HTR-8/SVneo (cell line): ENCODE data around the gene IL1A.

Source experiments
- DNase-seq: peaks from one replicate; pipeline ENCODE4 v3.0.0; 2011; ENCODE audit warnings: low spot score, mixed read lengths; ENCODE audit not compliant: insufficient read length
- FAIRE-seq: peaks from 2 replicates; lab custom pipeline; 2011; peaks lifted over from hg19 to GRCh38; lab: Jason Lieb, UNC

IL1A gene

DNA sequence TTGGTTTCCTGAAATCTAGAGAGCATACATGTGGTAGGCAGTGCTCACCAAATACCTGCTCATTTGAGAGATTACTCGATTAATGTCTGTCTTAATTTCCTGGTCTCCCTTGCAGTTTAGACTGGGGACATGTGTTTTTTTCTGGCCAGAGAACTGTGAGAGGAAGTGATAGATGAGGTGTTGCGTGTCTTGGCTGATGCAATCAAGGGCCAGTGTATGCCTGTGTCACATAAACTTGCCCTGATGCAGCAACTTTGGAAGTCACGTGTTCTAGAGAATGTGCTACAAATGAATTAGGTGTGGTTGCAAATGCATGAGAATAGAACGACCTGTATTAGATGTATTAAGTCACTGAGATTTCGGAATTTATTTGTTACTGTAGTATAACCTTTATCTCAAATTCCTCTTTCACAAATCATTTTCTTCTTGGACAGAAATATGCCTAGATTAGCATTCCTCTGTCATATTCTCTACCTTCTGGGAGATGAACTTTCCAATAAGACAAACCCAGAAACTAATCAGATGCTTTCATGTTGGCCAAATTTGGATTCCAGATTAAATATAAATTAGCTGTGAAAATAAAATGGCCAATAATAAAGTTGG lies 9.9 kb upstream of the IL1A start:
- DNase-seq (no peak), FAIRE-seq (no peak)

DNA sequence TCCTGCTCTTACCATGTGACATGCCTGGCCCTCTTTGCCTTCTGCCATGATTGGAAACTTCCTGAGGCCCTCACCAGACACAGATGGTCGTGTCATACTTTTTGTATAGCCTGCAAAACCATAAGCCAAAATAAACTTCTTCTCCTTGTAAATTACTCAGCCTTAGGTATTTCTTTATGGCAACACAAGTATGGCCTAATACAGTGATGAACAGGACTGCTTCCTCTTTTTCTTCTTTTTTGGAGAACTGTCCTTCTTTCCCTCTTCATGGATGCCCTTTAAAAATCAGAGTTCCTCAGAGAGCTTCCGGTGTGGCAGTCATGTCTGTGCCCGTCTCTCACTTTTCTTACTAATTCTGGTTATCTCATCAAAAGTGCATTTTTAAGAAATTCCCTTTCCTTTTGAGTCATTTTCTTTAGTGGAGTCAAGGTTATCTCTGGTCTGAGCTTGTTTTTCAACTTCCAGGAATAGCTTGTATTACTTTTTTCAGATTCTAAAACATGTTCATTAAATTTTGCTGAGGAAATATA lies 9.2 kb upstream of the IL1A start:
- FAIRE-seq = no peak
- DNase-seq = no peak

DNA sequence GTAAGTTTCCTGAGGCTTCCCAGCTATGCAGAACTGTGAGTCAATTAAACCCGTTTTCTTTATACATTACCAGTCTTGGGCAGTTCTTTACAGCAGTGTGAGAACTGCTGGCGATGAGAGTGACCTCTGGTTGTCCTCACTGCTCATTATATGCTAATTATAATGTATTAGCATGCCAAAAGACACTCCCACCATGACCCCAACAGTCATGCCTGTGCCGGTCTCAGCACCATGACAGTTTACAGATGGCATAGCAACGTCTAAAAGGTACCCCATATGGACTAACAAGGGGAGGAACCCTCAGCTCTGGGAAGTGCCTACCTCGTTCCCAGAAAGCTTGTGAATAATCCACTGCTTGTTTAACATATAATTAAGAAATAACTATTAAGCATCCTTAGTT lies 8.1 kb upstream of the IL1A start:
- DNase-seq = no peak
- no peak for FAIRE-seq

DNA sequence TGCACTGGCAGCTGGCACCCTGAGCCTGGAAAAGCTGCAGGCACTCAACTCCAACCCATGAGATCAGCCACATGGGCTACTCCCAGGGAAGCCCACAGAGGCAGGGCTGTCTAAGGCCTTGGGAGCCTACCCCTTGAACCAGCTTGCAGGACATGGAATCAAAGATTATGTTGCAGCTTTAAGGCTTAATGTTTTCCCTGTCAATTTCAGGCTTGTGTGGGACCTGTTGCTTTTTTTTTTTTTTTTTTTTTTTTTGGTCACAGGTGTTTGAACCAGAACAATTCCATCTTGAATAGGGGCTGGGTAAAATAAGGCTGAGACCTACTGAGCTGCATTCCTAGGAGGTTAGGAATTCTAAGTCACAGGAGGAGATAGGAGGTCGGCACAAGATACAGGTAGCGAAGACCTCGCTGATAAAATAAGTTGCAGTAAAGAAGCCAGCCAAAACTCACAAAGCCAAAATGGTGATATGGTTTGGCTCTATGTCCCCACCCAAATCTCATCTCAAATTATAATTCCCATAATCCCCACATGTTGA lies 7.5 kb upstream of the IL1A start:
- no peak for FAIRE-seq
- no peak for DNase-seq

DNA sequence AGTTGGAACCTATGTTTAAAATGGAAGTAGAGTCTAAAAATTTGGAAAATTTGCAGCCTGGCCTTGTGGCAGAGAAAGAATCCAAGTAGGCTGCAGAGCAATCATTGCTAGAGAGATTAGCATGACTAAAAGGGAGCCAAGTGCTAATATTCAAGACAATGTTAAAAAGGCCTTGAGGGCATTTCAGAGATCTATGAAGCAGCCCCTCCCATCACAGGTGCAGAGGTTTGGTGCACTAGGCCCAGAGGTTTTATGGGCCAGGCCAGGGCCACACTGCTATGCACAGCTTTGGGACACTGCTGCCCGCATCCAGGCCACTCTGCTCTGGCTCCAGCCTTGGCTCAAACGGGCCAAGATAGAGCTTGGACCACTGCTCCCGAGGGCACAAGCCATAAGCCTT lies 6.7 kb upstream of the IL1A start:
- FAIRE-seq (no peak), DNase-seq (no peak)

DNA sequence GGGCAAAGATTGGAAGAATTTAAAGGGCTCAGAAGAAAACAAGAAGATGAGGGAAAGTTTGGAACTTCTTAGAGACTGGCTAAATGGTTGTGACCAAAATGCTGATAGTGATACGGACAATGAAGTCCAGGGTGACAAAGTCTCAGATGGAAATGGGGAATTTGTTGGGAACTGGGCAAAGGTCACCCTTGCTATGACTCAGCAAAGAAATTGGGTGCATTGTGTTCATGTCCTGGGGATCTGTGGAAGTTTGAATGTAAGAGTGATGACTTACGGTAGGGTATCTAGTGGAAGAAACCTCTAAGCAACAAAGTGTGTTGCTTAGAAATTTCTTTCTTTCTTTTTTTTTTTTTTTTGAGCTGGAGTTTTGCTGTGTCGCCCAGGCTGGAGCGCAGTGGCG lies 6.0 kb upstream of the IL1A start:
- DNase-seq (no peak), FAIRE-seq (no peak)

DNA sequence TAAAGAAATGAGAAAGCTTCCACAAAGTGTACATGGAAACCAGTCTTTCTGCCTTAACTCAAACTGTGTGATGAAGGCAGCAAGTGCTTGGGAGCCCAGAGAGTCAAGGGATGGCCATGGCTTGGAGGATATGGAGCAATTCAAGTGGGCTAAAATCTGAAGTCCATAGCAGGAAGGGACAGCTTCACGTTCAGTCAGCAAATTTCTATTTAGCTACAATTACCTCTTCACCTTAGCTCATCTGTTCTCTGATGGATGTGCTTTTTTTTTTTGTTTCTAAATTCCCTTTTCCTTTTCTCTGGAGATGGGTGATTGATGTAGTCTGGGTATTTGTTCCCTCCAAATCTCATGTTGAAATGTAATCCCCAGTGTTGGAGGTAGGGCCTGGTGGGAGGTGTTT lies 4.9 kb upstream of the IL1A start:
- no peak for FAIRE-seq
- no peak for DNase-seq

DNA sequence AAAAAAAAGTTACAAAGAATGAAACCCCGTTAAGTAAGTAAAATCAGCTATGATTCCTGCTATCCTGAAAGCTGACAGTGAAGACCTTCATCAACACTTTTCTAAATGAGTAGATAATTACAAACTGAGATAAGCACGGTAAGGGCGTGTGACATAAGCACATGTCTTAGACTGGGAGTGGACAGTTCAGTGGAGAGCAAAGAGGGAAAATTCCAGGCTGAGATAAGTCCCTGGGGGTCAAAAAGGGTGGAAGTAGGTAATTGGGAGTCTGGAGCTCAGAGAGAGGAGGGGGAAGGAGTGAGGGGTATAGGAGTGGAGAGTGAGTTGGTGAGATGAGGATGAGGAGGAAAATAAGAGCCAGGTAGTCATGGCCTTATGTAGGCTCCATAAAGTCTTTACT lies 4.4 kb upstream of the IL1A start:
- DNase-seq (no peak), FAIRE-seq (no peak)

DNA sequence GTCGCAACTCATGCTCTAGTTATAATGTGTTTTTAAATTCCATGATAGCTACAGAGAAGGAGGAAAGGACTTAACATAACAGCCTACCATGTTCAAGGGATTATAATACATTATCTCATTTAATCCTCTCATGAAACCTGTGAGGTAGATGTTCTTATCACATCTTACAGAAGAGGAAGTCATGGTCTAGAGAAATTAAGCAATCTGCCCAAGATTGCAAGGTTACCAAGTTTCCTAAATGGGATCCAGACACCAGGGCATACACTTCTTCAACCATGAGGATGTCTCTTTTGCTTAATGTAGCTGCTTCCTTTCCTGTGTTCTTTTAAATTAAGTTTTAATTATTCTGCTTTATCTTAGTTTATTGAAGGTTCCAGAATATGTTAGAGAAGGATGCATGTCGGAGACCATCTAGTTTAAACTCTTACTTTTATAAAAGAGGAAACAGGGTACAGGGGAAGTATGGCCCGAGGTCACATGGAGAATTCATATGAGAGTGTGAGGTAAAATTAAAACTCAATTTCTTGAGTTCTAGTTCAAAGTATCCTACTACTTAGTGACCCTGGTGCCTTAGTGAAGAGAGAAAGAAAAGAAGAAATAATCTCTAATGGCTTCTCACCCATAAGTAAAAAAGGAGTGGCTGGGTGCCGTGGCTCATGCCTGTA lies 3.6 kb upstream of the IL1A start:
- FAIRE-seq (no peak), DNase-seq (no peak)

DNA sequence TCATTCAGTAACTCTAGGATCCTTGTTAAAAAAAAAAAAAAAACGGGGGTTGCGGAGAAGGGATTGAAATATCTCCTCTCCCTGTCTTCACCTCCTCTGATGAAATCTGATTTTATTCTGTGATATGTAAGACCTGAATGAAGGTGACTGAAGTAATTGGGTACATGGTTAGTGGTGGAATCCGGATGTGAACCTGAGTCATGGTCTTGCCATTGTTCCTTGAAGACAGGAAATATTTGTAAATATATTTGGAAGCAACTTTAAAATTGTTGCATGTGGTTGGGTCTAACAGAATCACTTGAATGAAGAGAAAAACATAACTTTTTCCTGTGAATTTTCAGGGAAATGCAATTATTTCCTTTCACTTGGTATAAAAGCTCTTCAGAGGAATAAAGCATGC lies 3.0 kb upstream of the IL1A start:
- FAIRE-seq = no peak
- no peak for DNase-seq

DNA sequence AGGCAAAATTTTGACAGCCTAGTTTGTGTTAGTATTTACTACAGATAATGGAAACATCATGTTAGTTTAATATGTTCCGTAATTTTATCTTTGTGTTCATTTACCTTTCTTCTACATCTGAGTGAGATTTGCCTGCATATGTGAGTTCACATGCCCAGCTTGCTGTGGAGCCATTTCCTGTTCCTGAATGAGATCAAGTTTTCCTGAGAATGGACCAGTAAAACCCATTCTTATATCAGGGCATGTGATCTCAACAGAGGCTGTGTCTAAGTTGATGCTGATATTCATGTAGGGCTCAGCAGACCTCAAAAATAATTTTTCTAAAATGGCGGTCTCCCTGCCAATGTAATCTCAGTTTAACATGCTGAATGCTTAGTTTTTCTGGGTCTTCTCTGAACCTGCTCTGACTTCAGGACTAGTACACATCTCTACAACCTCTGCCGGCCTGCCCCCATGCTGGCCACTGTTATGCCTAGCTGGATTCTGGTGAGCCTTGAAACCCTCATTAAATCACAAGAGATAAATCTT lies 1.0 kb downstream of the IL1A start:
- FAIRE-seq = no peak
- no peak for DNase-seq

DNA sequence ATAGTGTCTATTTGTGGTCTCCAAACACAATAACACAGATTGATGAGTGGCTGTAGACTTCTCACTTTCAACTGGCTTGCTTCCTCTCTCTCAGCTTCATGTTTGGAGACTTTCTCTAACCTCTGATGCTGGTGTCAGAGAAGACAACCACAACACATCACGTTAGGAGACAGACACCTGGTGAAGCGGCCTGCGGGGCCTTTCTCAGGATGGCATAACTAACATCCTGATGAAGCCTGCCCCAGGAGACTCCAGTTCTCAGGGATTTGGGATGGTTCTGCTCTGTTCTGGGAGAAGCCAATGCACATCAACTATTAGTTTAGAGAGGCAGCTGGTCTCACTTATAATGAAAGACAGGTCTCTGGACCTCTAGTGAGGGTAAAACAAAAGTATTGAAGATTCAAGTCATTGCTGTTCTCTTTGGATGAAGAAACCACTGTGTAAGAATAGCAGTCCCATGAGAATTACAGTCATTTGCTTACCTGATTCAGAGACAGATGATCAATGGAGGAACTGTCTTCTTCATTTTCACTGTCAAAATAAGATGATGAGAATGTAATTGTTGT lies 2.0 kb downstream of the IL1A start:
- no peak for FAIRE-seq
- DNase-seq = no peak

DNA sequence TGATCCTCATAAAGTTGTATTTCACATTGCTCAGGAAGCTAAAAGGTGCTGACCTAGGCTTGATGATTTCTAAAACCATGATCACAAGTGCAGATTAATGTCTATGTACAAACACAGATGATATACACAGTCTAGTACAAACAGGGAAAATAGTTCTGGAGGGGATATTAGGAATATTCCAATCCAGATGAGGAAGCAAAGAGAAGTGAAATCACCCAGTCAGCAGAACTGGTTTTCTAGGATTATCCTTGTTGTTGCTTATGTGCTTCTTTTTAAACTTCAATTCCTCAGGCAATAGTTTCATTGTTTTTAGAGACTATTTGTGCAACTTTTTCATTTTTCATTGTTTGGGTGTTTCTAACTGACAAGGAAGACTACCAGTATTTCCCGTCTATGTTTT lies 4.7 kb downstream of the IL1A start:
- FAIRE-seq = no peak
- no peak for DNase-seq

DNA sequence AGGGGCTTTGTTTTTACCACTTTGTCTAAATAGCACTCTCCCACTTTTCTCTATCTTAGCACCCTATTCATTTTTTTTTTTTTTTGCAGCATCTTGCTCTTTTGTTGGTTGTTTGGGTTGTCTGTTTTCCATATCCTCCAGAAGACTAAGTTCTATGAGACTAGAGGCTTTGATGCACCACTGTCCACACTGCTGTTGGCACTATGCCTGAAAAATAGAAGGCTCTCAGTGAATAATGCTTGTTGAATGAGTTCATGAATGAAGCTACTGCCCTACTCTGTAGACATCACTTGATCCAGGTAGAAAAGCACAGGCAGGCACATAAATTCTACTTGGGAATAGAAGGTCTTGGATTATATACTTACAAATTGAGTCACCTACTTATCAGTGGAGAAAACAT lies 7.3 kb downstream of the IL1A start:
- FAIRE-seq (no peak), DNase-seq (no peak)

DNA sequence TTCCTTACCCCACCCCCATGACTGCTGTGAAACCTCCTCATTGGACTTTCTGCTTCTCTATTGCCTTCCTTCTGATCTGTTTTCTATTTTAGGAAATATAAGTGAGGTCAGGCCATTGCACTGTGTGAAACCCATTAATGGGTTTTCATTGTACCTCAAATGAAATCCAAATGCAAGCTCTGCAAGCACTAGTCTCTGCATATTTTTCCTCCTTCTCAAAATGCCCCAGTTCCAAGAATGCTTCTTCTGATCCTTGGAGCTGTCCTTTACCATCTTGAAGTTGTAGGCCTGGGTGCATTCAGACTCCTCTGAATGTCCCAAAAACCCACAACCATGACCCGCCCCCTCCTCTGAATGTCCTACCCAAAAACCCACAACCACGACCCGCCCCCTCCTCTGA lies 8.2 kb downstream of the IL1A start:
- FAIRE-seq (no peak), DNase-seq (no peak)

DNA sequence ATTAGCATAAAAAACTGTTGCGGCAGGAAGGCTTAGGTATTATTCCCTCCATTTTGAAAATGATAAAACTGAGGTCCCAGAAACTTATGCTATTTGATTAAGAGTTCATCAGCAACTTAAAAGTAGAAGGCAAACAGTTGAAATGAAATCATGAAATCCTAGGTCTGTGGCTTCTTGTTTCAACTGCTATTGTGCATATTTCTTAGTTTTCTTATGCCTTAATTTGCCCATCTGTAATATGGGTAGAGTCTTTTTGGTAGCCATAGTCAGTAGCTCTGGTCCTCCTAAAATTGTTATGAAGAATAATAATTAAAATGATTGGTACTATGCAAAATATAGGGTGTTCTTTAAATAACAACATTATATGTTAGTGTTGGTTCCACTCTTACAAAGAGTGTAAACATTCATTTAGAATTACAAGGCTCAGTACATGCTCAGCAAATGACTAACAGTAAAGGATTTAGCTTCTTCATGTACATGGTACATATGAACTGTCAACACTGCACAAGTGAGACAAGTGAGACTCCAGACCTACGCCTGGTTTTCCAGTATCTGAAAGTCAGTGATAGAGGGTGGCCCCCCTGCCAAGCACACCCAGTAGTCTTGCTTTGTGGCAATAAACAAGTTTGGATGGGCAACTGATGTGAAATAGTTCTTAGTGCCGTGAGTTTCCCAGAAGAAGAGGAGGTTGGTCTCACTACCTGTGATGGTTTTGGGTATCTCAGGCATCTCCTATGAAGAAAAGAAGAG lies 9.6 kb downstream of the IL1A start:
- FAIRE-seq = peak; percentile 40
- DNase-seq = no peak

DNA sequence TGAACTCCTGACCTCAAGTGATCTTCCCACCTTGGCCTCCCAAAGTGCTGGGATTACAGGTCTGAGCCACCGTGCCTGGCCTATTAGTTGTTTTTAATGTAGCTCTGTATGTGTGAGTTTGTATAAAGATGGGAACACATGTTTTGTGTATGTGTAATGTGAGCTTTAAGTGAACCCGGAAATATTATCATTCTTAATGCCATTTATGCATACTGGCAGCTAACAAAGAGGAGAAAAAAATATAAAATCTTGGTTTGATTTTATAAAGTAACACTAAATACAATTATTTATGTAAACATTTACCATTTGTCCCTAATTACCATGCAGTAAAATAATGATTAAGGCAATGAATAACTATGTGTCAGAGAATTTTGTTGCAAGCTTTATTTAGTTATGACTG lies 10.7 kb downstream of the IL1A start:
- FAIRE-seq (no peak), DNase-seq (no peak)

DNA sequence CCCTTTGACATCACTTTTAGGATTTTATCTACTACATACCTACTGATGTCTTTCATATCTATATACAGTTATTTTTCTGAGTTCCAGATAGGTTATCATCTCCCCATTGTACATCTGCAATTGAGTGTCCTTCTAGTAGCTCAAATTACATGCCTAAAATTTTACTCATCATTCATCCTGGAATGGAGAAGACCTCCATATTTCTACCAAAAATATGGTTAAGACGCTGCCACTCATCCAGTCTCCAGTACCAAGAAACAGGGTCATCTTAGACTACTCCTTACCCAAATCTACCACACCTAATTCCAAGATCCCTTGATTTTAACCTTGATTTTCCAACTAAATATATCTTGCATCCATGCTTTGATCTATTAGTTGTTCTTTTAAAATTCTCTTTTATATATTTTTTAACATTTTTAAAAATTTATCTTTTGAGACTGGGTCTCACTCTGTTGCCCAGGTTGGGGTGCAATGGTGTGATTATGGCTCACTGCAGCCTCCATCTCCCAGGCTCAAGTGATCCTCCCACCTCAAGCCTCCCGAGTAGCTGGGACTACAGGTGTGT lies 11.3 kb downstream of the IL1A start:
- DNase-seq (no peak), FAIRE-seq (no peak)

DNA sequence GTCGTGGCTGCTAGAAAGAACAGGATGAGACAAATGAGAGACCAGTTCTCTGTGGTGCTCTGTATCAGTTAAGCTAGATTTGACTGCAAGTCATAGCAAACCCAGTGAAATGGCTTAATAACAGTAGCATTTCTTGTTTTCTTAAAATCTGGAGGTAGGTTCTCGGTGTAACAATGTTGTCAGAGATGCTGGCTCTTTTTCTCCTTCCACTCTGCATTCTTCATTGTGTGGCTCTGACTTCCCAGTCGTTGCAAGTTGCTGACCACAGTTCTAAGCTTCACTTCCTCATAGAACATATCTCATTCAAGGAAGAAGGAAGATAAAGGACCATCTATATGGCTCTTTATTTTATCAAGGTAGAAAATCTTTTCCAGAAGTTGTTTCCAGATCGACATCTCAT lies 12.0 kb downstream of the IL1A start:
- FAIRE-seq (no peak), DNase-seq (no peak)

DNA sequence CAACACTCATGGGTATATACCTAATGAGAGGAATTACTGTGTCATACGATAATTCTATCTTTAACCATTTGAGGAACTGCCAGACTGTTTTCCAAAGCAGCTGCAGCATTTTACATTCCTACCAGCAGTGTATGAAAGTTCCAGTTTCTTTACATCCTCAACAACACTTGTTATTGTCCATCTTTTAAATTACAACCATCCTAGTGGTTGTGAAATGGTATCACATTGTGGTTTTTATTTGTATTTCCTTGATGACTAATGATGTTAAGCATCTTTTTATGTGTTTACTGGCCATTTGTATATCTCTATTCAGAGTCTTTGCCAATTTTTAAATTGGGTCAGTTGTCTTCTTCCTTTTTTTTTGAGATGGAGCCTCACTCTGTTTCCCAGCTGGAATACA lies 15.9 kb downstream of the IL1A start:
- FAIRE-seq (no peak), DNase-seq (no peak)
